Measurements from ENCODE around the gene DLX4.

DLX4 gene

GRCh38 chr17:49992933-49993422 lies 24.0 kb downstream of the DLX4 start:
- Histone ChIP-seq H4K20me1 (ENCODE audit: insufficient read depth) (no peaks in the 10 kb centered on the region), H3K4me2 (no peak overlapping the region), H3K79me2 (ENCODE audit: insufficient read depth, low read depth) (no peaks in the 10 kb centered on the region), H3K36me3 (ENCODE audit: insufficient read depth) (no peaks in the 10 kb centered on the region), H3K27me3 (ENCODE audit: insufficient read depth, low read depth) (peaks cover 96% of the 10 kb centered on the region), H3K9ac (no peak overlapping the region), H3K4me3 (IDR thresholded peaks at IDR 0.05; ENCODE audit: insufficient read depth, low read depth, low read length) (no peak overlapping the region), H2AFZ (ENCODE audit: low read depth) (no peak overlapping the region), H3K4me1 (ENCODE audit: low read depth, poor library complexity, severe bottlenecking) (peaks cover 11% of the 10 kb centered on the region), H3K27ac (no peak overlapping the region)
- no peak for TF ChIP-seq CTCF (conservative IDR thresholded peaks at IDR 0.05; ENCODE audit: low read depth, low read length)

- no peak overlapping the region for H2AFZ ChIP-seq (ENCODE audit: low read depth)
- no peak overlapping the region for H3K9ac ChIP-seq
- no peak for TF ChIP-seq CTCF (conservative IDR thresholded peaks at IDR 0.05; ENCODE audit: low read depth, low read length)
- H3K4me3 ChIP-seq (IDR thresholded peaks at IDR 0.05; ENCODE audit: insufficient read depth, low read depth, low read length), result no peak overlapping the region
- H3K79me2 ChIP-seq (ENCODE audit: insufficient read depth, low read depth), result no peaks in the 10 kb centered on the region
- H3K27me3 ChIP-seq (ENCODE audit: insufficient read depth, low read depth), result peaks cover 90% of the 10 kb centered on the region
- H4K20me1 ChIP-seq (ENCODE audit: insufficient read depth), result no peaks in the 10 kb centered on the region
- H3K4me2 ChIP-seq, result no peak overlapping the region
- H3K4me1 ChIP-seq (ENCODE audit: low read depth, poor library complexity, severe bottlenecking), result peaks cover 13% of the 10 kb centered on the region
- H3K36me3 ChIP-seq (ENCODE audit: insufficient read depth), result no peaks in the 10 kb centered on the region
- H3K27ac ChIP-seq, result no peak overlapping the region
These were observed 24.6 kb downstream of the DLX4 start for GRCh38 chr17:49993423-49994060.

GRCh38 chr17:49994085-49995054 lies 25.4 kb downstream of the DLX4 start:
- no peak overlapping the region for H3K27ac ChIP-seq
- peaks cover 15% of the 10 kb centered on the region for H3K4me1 ChIP-seq (ENCODE audit: low read depth, poor library complexity, severe bottlenecking)
- H3K4me2 ChIP-seq, result no peak overlapping the region
- H2AFZ ChIP-seq (ENCODE audit: low read depth), result no peak overlapping the region
- H4K20me1 ChIP-seq (ENCODE audit: insufficient read depth), result no peaks in the 10 kb centered on the region
- no peak for TF ChIP-seq CTCF (conservative IDR thresholded peaks at IDR 0.05; ENCODE audit: low read depth, low read length)
- no peaks in the 10 kb centered on the region for H3K79me2 ChIP-seq (ENCODE audit: insufficient read depth, low read depth)
- H3K27me3 ChIP-seq (ENCODE audit: insufficient read depth, low read depth), result peaks cover 83% of the 10 kb centered on the region
- H3K4me3 ChIP-seq (IDR thresholded peaks at IDR 0.05; ENCODE audit: insufficient read depth, low read depth, low read length), result no peak overlapping the region
- H3K9ac ChIP-seq, result no peak overlapping the region
- no peaks in the 10 kb centered on the region for H3K36me3 ChIP-seq (ENCODE audit: insufficient read depth)

- Histone ChIP-seq H2AFZ (ENCODE audit: low read depth) (no peak within 1 kb of the TSS), H3K9ac (no peak within 1 kb of the TSS), H3K27me3 (ENCODE audit: insufficient read depth, low read depth) (peaks cover 82% of the 10 kb centered on the region)
These were observed 26.2 kb downstream of the DLX4 start, which contains the start of gene DLX3 for GRCh38 chr17:49995055-49995738. Gene DLX3, minus strand, starts transcription at chr17:49995224. Its CDS starts 226 bp downstream, at chr17:49994998.

More at GRCh38 chr17:49995055-49995738, 26.2 kb downstream of the DLX4 start, which contains the start of gene DLX3:
- Histone ChIP-seq H3K27ac (no peak within 1 kb of the TSS), H3K79me2 (ENCODE audit: insufficient read depth, low read depth) (no peaks in the 10 kb centered on the region), H3K4me3 (IDR thresholded peaks at IDR 0.05; ENCODE audit: insufficient read depth, low read depth, low read length) (no peak within 1 kb of the TSS), H3K4me1 (ENCODE audit: low read depth, poor library complexity, severe bottlenecking) (peaks cover 15% of the 10 kb centered on the region), H3K4me2 (no peak within 1 kb of the TSS), H3K36me3 (ENCODE audit: insufficient read depth) (no peaks in the 10 kb centered on the region), H4K20me1 (ENCODE audit: insufficient read depth) (no peaks in the 10 kb centered on the region)
- no peak for TF ChIP-seq CTCF (conservative IDR thresholded peaks at IDR 0.05; ENCODE audit: low read depth, low read length)

All from KMS-11 (cell line).